Measurements from ENCODE around the gene ZNF335. TPM values are rescaled to one million over a fixed set of nuclear protein-coding genes. Genes with fewer than 3 reads are reported as not detected.

ZNF335 gene
- total RNA-seq, 1 donor from 2014 or later, result 14.2 TPM

GRCh38 chr20:45945678-45946148 lies 26.3 kb downstream of the ZNF335 start:
- DNase-seq (ENCODE audit: low spot score), result no peak
- Mint-ChIP-seq H3K9me3 (ENCODE audit: low read depth) (no peaks in the 10 kb centered on the region), H3K4me1 (ENCODE audit: low read depth) (peaks cover 5% of the 10 kb centered on the region), H3K4me3 (ENCODE audit: unreplicated experiment) (no peak overlapping the region), H3K27ac (ENCODE audit: unreplicated experiment) (peak overlapping the region; percentile 45), H3K36me3 (ENCODE audit: low read depth) (peaks cover 21% of the 10 kb centered on the region), H3K27me3 (ENCODE audit: low read depth) (no peaks in the 10 kb centered on the region)
- TF ChIP-seq, protein P1, sequence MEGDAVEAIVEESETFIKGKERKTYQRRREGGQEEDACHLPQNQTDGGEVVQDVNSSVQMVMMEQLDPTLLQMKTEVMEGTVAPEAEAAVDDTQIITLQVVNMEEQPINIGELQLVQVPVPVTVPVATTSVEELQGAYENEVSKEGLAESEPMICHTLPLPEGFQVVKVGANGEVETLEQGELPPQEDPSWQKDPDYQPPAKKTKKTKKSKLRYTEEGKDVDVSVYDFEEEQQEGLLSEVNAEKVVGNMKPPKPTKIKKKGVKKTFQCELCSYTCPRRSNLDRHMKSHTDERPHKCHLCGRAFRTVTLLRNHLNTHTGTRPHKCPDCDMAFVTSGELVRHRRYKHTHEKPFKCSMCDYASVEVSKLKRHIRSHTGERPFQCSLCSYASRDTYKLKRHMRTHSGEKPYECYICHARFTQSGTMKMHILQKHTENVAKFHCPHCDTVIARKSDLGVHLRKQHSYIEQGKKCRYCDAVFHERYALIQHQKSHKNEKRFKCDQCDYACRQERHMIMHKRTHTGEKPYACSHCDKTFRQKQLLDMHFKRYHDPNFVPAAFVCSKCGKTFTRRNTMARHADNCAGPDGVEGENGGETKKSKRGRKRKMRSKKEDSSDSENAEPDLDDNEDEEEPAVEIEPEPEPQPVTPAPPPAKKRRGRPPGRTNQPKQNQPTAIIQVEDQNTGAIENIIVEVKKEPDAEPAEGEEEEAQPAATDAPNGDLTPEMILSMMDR (IDR thresholded peaks at IDR 0.05), result no peak

GRCh38 chr20:45944965-45945677 lies 26.9 kb downstream of the ZNF335 start:
- H3K4me1 Mint-ChIP-seq (ENCODE audit: low read depth), result peaks cover 5% of the 10 kb centered on the region
- no peaks in the 10 kb centered on the region for H3K9me3 Mint-ChIP-seq (ENCODE audit: low read depth)
- H3K27me3 Mint-ChIP-seq (ENCODE audit: low read depth), result no peaks in the 10 kb centered on the region
- no peak for DNase-seq (ENCODE audit: low spot score)
- peaks cover 21% of the 10 kb centered on the region for H3K36me3 Mint-ChIP-seq (ENCODE audit: low read depth)
- TF ChIP-seq, protein P1 (IDR thresholded peaks at IDR 0.05), result peak; percentile 32
- no peak overlapping the region for H3K4me3 Mint-ChIP-seq (ENCODE audit: unreplicated experiment)
- peak overlapping the region; percentile 45 for H3K27ac Mint-ChIP-seq (ENCODE audit: unreplicated experiment)

DNA sequence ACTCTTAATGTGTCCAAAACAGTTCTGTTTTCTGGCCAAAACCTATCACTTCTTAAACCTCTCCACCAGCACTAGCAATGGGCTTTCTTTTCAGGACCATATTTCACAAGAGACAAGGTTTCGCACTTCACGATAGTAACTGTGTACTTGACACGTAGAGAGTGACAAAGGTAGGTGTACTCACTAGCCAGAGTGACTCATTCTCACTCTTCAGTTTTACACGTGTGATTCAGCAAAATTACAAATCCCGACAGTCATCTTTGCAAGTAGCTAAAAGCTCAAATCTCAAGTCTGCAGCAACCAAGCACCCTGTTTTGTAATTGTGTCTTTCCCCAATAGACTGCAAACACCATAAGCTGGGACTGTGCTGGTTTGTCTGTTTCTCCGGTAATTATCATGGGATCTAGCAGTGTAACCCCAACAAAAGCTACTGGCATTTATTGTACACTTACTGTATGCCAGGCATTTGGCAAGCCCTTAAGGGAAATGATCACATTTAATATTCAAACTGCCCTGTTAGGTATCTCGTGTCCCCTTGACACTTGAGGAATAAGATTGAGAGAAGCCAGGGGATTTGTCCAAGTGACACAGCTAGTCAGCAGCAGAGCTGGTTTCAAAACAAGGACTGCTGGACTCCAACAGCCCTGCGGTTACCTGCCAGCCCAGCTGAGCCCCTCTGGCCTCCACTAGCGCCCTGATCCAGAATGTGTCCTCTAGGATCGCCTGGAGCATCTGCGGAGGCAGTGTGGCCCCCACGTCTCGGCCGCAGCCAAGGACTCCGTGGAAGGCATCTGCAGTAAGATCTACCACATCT lies 27.6 kb downstream of the ZNF335 start:
- TF ChIP-seq, protein P1 (IDR thresholded peaks at IDR 0.05), result no peak
- Mint-ChIP-seq H3K4me3 (ENCODE audit: unreplicated experiment) (no peak overlapping the region), H3K9me3 (ENCODE audit: low read depth) (no peaks in the 10 kb centered on the region), H3K27me3 (ENCODE audit: low read depth) (no peaks in the 10 kb centered on the region), H3K27ac (ENCODE audit: unreplicated experiment) (peak overlapping the region; percentile 58), H3K4me1 (ENCODE audit: low read depth) (peaks cover 5% of the 10 kb centered on the region), H3K36me3 (ENCODE audit: low read depth) (peaks cover 24% of the 10 kb centered on the region)
- DNase-seq (ENCODE audit: low spot score), result no peak

DNA sequence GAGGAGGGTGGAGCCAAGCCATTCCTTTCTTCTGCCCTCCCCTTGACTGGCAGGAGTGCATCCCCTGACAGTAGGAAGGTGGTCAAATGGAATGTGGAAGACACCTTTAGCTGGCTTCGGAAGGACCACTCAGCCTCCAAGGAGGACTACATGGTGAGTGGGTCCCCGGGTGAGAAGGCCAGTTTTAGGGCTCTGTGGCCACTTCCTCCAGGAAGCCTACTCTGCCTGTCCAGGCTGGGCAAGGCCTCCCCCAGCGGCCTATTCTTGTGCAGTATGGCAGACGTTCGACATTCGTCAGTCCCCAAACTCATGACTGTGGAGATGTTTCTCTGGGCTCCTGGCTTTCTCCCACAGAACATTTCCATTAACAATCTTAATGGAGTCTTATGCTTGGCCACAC lies 28.4 kb downstream of the ZNF335 start:
- H3K4me1 Mint-ChIP-seq (ENCODE audit: low read depth), result peaks cover 5% of the 10 kb centered on the region
- H3K36me3 Mint-ChIP-seq (ENCODE audit: low read depth), result peaks cover 20% of the 10 kb centered on the region
- no peak for DNase-seq (ENCODE audit: low spot score)
- H3K9me3 Mint-ChIP-seq (ENCODE audit: low read depth), result no peaks in the 10 kb centered on the region
- H3K27ac Mint-ChIP-seq (ENCODE audit: unreplicated experiment), result no peak overlapping the region
- no peak overlapping the region for H3K4me3 Mint-ChIP-seq (ENCODE audit: unreplicated experiment)
- H3K27me3 Mint-ChIP-seq (ENCODE audit: low read depth), result no peaks in the 10 kb centered on the region
- TF ChIP-seq, protein P1 (IDR thresholded peaks at IDR 0.05), result no peak

DNA sequence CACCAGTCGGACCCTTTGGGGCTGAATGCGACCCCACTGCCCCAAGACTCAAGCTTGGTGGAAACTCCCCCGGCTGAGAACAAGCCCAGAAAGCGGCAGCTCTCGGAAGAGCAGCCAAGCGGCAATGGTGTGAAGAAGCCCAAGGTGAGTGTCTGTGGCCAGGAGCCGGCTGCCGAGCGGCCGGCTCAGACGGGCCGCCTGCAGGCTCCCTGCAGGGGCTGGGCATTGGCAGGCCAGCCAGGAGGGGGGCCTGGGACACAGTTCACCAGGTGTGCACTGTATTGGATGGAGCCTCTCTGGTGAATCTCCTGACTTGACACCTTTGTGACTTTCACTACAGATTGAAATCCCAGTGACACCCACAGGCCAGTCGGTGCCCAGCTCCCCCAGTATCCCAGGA lies 31.5 kb downstream of the ZNF335 start:
- Mint-ChIP-seq H3K9me3 (ENCODE audit: low read depth) (no peaks in the 10 kb centered on the region), H3K27ac (ENCODE audit: unreplicated experiment) (no peak overlapping the region), H3K36me3 (ENCODE audit: low read depth) (peaks cover 25% of the 10 kb centered on the region), H3K27me3 (ENCODE audit: low read depth) (no peaks in the 10 kb centered on the region), H3K4me3 (ENCODE audit: unreplicated experiment) (no peak overlapping the region), H3K4me1 (ENCODE audit: low read depth) (peaks cover 13% of the 10 kb centered on the region)
- TF ChIP-seq, protein P1 (IDR thresholded peaks at IDR 0.05), result no peak
- DNase-seq (ENCODE audit: low spot score), result no peak

Measured in chondrocyte (in vitro differentiated cells).